Fibroblast of pulmonary artery (primary cell): ENCODE results near the gene PPP2R2C.

ENCODE experiments used
- DNase-seq: peaks from one replicate; pipeline ENCODE4 v3.0.0-alpha.2; 2010; ENCODE audit warnings: low read depth
- H3K4me3 ChIP-seq: replicated peaks from 2 replicates; pipeline ENCODE4 v1.5.1; 2011; ENCODE audit warnings: low read depth, mild to moderate bottlenecking, control low read depth, low read length, moderate library complexity
- TF ChIP-seq, protein P1 (sequence below): IDR thresholded peaks from 2 replicates; pipeline ENCODE4 v1.5.1; 2011; ENCODE audit warnings: mild to moderate bottlenecking, control low read depth, low read length, inconsistent platforms; ENCODE audit errors: missing control alignments

PPP2R2C gene

GRCh38 chr4:6416518-6417286, 55.7 kb downstream of the PPP2R2C start:
- no peak overlapping the region for H3K4me3 ChIP-seq
- TF ChIP-seq, protein P1, sequence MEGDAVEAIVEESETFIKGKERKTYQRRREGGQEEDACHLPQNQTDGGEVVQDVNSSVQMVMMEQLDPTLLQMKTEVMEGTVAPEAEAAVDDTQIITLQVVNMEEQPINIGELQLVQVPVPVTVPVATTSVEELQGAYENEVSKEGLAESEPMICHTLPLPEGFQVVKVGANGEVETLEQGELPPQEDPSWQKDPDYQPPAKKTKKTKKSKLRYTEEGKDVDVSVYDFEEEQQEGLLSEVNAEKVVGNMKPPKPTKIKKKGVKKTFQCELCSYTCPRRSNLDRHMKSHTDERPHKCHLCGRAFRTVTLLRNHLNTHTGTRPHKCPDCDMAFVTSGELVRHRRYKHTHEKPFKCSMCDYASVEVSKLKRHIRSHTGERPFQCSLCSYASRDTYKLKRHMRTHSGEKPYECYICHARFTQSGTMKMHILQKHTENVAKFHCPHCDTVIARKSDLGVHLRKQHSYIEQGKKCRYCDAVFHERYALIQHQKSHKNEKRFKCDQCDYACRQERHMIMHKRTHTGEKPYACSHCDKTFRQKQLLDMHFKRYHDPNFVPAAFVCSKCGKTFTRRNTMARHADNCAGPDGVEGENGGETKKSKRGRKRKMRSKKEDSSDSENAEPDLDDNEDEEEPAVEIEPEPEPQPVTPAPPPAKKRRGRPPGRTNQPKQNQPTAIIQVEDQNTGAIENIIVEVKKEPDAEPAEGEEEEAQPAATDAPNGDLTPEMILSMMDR = no peak
- DNase-seq = no peak

DNA sequence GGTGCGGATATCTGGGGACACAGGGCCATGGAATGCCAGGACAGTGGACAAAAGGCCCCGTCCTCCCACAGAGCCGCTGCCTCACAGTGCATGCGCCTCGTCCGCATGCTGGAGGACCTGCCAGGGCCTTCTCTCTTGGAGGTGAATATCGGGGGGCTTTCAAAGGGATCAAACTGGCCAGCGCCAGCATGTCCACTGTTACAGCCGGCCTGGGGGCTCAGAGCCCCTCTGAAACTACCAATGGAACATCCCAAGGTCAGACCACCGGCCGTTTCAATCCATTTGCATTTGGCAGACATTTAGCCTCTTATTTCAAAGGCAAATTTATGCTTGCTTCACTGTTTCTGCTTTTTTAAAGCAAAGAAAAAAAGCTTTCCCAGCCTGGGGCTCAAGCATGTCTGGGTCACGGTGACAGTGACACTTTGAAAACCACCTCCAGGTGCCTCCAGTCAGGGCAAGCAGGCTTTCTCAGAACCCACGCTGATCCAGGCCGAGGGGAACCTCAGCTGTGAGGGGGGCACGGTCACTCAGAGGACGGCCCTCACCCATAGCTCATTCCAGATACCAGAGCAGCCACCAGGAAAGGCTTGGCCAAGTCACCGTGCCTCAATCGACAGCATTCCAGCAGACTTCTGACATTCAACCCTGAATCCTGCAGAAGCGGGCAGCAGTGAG, 57.2 kb downstream of the PPP2R2C start:
- no peak for DNase-seq
- H3K4me3 ChIP-seq = no peak overlapping the region
- TF ChIP-seq, protein P1 = no peak

DNA sequence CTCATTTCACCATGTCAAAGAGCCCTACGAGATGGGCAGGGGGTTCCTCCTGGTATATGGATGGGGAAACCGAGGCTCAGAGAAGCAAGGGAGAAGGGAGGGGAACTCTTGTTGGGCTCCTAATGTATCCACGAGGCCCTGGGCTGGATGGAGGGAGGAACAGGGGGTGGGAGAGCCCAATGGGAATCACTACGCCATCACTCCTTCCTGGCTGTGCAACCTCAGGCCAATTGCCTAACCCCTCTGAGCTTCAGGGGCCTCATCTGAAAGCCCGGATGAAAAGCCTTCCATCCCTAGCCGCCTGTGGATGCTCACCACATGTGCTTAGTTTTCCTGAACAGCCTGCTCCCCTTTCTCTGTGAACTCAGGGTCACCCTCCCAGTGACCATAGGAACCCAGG, 57.8 kb downstream of the PPP2R2C start:
- no peak overlapping the region for H3K4me3 ChIP-seq
- TF ChIP-seq, protein P1 = no peak
- no peak for DNase-seq

- no peak overlapping the region for H3K4me3 ChIP-seq
- TF ChIP-seq, protein P1 = no peak
- DNase-seq = no peak
Measured at GRCh38 chr4:6410664-6411063, 61.8 kb downstream of the PPP2R2C start.

- TF ChIP-seq, protein P1 = no peak
- DNase-seq = no peak
- H3K4me3 ChIP-seq = no peak overlapping the region
Measured at GRCh38 chr4:6410068-6410467, 62.3 kb downstream of the PPP2R2C start.

- TF ChIP-seq, protein P1 = no peak
- no peak overlapping the region for H3K4me3 ChIP-seq
- no peak for DNase-seq
Measured at GRCh38 chr4:6409381-6409780, 63.0 kb downstream of the PPP2R2C start.
